Measurements from ENCODE around the gene CCDC138.

DNA sequence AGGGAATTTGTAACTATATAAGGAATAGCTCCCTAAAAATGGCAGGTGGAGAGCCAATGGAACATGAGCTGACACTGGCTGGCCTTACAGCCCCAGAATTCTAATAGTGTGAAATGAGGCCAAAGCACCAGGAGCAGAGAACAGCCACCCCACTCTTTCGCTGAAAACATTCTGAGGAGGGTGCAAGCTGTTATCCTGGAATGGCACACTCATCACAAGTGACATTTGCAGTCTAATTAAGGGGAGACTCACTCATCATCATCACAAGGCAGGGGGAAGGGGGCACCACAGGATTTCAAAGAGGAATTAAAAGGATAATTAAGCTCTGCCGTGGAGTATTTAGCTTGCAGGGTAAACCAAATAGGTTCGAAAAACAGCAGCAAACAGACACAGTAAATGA is 108.2 kb downstream of the CCDC138 start:
- no peak for TF ChIP-seq EP300 (IDR thresholded peaks at IDR 0.05)
- TF ChIP-seq, protein P1, sequence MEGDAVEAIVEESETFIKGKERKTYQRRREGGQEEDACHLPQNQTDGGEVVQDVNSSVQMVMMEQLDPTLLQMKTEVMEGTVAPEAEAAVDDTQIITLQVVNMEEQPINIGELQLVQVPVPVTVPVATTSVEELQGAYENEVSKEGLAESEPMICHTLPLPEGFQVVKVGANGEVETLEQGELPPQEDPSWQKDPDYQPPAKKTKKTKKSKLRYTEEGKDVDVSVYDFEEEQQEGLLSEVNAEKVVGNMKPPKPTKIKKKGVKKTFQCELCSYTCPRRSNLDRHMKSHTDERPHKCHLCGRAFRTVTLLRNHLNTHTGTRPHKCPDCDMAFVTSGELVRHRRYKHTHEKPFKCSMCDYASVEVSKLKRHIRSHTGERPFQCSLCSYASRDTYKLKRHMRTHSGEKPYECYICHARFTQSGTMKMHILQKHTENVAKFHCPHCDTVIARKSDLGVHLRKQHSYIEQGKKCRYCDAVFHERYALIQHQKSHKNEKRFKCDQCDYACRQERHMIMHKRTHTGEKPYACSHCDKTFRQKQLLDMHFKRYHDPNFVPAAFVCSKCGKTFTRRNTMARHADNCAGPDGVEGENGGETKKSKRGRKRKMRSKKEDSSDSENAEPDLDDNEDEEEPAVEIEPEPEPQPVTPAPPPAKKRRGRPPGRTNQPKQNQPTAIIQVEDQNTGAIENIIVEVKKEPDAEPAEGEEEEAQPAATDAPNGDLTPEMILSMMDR (IDR thresholded peaks at IDR 0.05): no peak
